ENCODE results near the gene PITPNC1.
"Not testable (repeated sequence)": the region's sequence is repeated elsewhere in the genome, so short reads cannot be mapped to it uniquely, and the experiment has no call there.

PITPNC1 gene

GRCh38 chr17:67401598-67402504, 24.8 kb downstream of the PITPNC1 start:
- no peak for DNase-seq (ENCODE audit: low read depth, low spot score)
- Histone ChIP-seq H3K4me1 (ENCODE audit: insufficient read depth, insufficient read length) (no peaks in the 10 kb centered on the region), H3K36me3 (ENCODE audit: insufficient read depth, insufficient read length, low read length) (no peaks in the 10 kb centered on the region), H3K9ac (ENCODE audit: insufficient read length, low read depth) (no peak overlapping the region), H3K27me3 (ENCODE audit: insufficient read depth, insufficient read length) (no peaks in the 10 kb centered on the region), H3K4me3 (ENCODE audit: insufficient read length, low read depth) (no peak overlapping the region), H3K9me3 (ENCODE audit: insufficient read depth, low read length) (no peaks in the 10 kb centered on the region)
- TF ChIP-seq SUZ12 (IDR thresholded peaks at IDR 0.05; ENCODE audit: extremely low read depth, insufficient read depth, insufficient read length) (no peak), YY1 (IDR thresholded peaks at IDR 0.05; ENCODE audit: insufficient read depth, insufficient read length) (no peak), ZNF274 (IDR thresholded peaks at IDR 0.05; ENCODE audit: low read depth, low read length) (no peak)

GRCh38 chr17:67403065-67403464, 26.0 kb downstream of the PITPNC1 start:
- no peaks in the 10 kb centered on the region for H3K4me1 ChIP-seq (ENCODE audit: insufficient read depth, insufficient read length)
- no peaks in the 10 kb centered on the region for H3K27me3 ChIP-seq (ENCODE audit: insufficient read depth, insufficient read length)
- no peak overlapping the region for H3K4me3 ChIP-seq (ENCODE audit: insufficient read length, low read depth)
- no peaks in the 10 kb centered on the region for H3K36me3 ChIP-seq (ENCODE audit: insufficient read depth, insufficient read length, low read length)
- no peak overlapping the region for H3K9ac ChIP-seq (ENCODE audit: insufficient read length, low read depth)
- H3K9me3 ChIP-seq (ENCODE audit: insufficient read depth, low read length): no peaks in the 10 kb centered on the region
- no peak for TF ChIP-seq YY1 (IDR thresholded peaks at IDR 0.05; ENCODE audit: insufficient read depth, insufficient read length)
- TF ChIP-seq ZNF274 (IDR thresholded peaks at IDR 0.05; ENCODE audit: low read depth, low read length): no peak
- no peak for TF ChIP-seq SUZ12 (IDR thresholded peaks at IDR 0.05; ENCODE audit: extremely low read depth, insufficient read depth, insufficient read length)
- DNase-seq (ENCODE audit: low read depth, low spot score): no peak

DNA sequence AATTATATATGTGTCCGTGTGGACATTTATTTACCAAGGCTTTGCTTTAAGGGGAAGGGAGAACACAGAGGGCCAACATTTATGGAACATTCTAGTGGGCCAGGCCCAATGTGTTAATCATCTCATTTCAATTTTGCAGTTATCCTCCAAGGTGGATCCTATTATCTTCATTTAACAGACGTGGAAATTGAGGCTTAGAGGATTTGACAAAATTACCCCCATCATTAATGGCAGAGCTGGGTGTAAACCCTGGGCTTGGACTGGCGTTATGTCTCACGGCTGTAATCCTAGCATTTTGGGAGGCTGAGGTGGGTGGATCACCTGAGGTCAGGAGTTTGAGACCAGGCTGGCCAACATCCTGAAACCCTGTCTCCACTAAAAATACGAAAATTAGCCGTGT, 26.4 kb downstream of the PITPNC1 start:
- Histone ChIP-seq H3K4me1 (ENCODE audit: insufficient read depth, insufficient read length) (no peaks in the 10 kb centered on the region), H3K9me3 (ENCODE audit: insufficient read depth, low read length) (no peaks in the 10 kb centered on the region), H3K4me3 (ENCODE audit: insufficient read length, low read depth) (no peak overlapping the region), H3K9ac (ENCODE audit: insufficient read length, low read depth) (no peak overlapping the region), H3K36me3 (ENCODE audit: insufficient read depth, insufficient read length, low read length) (no peaks in the 10 kb centered on the region), H3K27me3 (ENCODE audit: insufficient read depth, insufficient read length) (no peaks in the 10 kb centered on the region)
- TF ChIP-seq ZNF274 (IDR thresholded peaks at IDR 0.05; ENCODE audit: low read depth, low read length): no peak
- TF ChIP-seq SUZ12 (IDR thresholded peaks at IDR 0.05; ENCODE audit: extremely low read depth, insufficient read depth, insufficient read length): no peak
- TF ChIP-seq YY1 (IDR thresholded peaks at IDR 0.05; ENCODE audit: insufficient read depth, insufficient read length): no peak
- no peak for DNase-seq (ENCODE audit: low read depth, low spot score)

GRCh38 chr17:67408455-67408830, 31.4 kb downstream of the PITPNC1 start:
- H3K9ac ChIP-seq (ENCODE audit: insufficient read length, low read depth); H3K4me1 ChIP-seq (ENCODE audit: insufficient read depth, insufficient read length); H3K4me3 ChIP-seq (ENCODE audit: insufficient read length, low read depth); H3K9me3 ChIP-seq (ENCODE audit: insufficient read depth, low read length); DNase-seq (ENCODE audit: low read depth, low spot score); H3K27me3 ChIP-seq (ENCODE audit: insufficient read depth, insufficient read length); H3K36me3 ChIP-seq (ENCODE audit: insufficient read depth, insufficient read length, low read length): not testable (repeated sequence)

DNA sequence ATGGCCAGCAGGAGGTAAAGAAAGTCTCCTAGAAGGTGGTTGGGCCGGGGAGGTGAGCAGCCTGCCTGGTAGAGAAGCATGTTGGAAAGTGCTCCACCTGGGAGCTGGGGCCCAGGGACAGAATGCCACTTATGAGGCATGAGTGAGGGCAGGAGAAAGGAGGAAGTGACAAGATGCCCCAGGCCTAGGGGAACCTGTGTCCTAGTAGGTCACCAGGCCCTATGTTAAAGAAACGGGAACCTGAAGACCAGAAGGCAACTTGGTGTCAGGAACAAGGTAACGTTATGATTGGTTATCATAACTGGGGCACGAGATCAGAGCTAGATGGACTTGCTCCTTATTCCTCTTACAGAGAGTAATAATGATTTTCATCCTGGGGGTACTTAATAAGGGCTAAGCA, 34.3 kb downstream of the PITPNC1 start:
- TF ChIP-seq YY1 (IDR thresholded peaks at IDR 0.05; ENCODE audit: insufficient read depth, insufficient read length) (no peak), SUZ12 (IDR thresholded peaks at IDR 0.05; ENCODE audit: extremely low read depth, insufficient read depth, insufficient read length) (no peak), ZNF274 (IDR thresholded peaks at IDR 0.05; ENCODE audit: low read depth, low read length) (no peak)

GRCh38 chr17:67412032-67412431, 35.0 kb downstream of the PITPNC1 start:
- DNase-seq (ENCODE audit: low read depth, low spot score): no peak
- H3K9me3 ChIP-seq (ENCODE audit: insufficient read depth, low read length): peaks cover 9% of the 10 kb centered on the region
- H3K4me3 ChIP-seq (ENCODE audit: insufficient read length, low read depth): no peak overlapping the region
- no peaks in the 10 kb centered on the region for H3K27me3 ChIP-seq (ENCODE audit: insufficient read depth, insufficient read length)
- H3K9ac ChIP-seq (ENCODE audit: insufficient read length, low read depth): no peak overlapping the region
- H3K4me1 ChIP-seq (ENCODE audit: insufficient read depth, insufficient read length): no peaks in the 10 kb centered on the region
- TF ChIP-seq ZNF274 (IDR thresholded peaks at IDR 0.05; ENCODE audit: low read depth, low read length): no peak
- no peak for TF ChIP-seq YY1 (IDR thresholded peaks at IDR 0.05; ENCODE audit: insufficient read depth, insufficient read length)
- no peak for TF ChIP-seq SUZ12 (IDR thresholded peaks at IDR 0.05; ENCODE audit: extremely low read depth, insufficient read depth, insufficient read length)
- no peaks in the 10 kb centered on the region for H3K36me3 ChIP-seq (ENCODE audit: insufficient read depth, insufficient read length, low read length)

More for the DNA sequence above, 34.3 kb downstream of the PITPNC1 start:
- no peak overlapping the region for H3K9ac ChIP-seq (ENCODE audit: insufficient read length, low read depth)
- no peak for DNase-seq (ENCODE audit: low read depth, low spot score)
- H3K4me3 ChIP-seq (ENCODE audit: insufficient read length, low read depth): no peak overlapping the region
- no peaks in the 10 kb centered on the region for H3K4me1 ChIP-seq (ENCODE audit: insufficient read depth, insufficient read length)
- H3K9me3 ChIP-seq (ENCODE audit: insufficient read depth, low read length): peaks cover 9% of the 10 kb centered on the region
- no peaks in the 10 kb centered on the region for H3K27me3 ChIP-seq (ENCODE audit: insufficient read depth, insufficient read length)
- no peaks in the 10 kb centered on the region for H3K36me3 ChIP-seq (ENCODE audit: insufficient read depth, insufficient read length, low read length)

DNA sequence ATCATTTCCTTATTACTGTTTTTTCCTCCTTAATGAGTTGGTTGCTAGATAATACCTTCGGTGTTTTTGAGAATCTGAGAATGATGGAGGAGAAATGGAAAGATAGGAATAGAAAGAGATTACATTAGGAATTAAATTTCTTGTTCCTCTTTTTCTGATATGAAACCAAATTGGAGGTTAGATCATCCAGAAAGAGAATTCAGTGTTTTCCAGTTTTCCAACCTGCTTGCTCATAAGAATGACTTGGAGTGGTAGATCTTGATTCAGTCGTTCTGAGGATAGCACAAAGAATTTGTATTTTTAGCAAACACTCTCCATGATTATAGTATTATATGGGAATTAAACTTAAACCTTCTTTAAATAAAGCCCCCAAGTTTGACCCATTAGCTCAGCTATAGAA, 35.9 kb downstream of the PITPNC1 start:
- DNase-seq (ENCODE audit: low read depth, low spot score): no peak
- H3K27me3 ChIP-seq (ENCODE audit: insufficient read depth, insufficient read length): no peaks in the 10 kb centered on the region
- no peaks in the 10 kb centered on the region for H3K4me1 ChIP-seq (ENCODE audit: insufficient read depth, insufficient read length)
- peaks cover 9% of the 10 kb centered on the region for H3K9me3 ChIP-seq (ENCODE audit: insufficient read depth, low read length)
- no peak overlapping the region for H3K9ac ChIP-seq (ENCODE audit: insufficient read length, low read depth)
- no peaks in the 10 kb centered on the region for H3K36me3 ChIP-seq (ENCODE audit: insufficient read depth, insufficient read length, low read length)
- TF ChIP-seq SUZ12 (IDR thresholded peaks at IDR 0.05; ENCODE audit: extremely low read depth, insufficient read depth, insufficient read length) (no peak), ZNF274 (IDR thresholded peaks at IDR 0.05; ENCODE audit: low read depth, low read length) (no peak), YY1 (IDR thresholded peaks at IDR 0.05; ENCODE audit: insufficient read depth, insufficient read length) (no peak)
- no peak overlapping the region for H3K4me3 ChIP-seq (ENCODE audit: insufficient read length, low read depth)
